ELR (cell line): ENCODE results near the gene PSD4.

Experiments
- DNase-seq: peaks from one replicate; pipeline ENCODE4 v3.0.0-alpha.2; 2015; ENCODE audit warnings: low read depth

Gene PSD4

DNA sequence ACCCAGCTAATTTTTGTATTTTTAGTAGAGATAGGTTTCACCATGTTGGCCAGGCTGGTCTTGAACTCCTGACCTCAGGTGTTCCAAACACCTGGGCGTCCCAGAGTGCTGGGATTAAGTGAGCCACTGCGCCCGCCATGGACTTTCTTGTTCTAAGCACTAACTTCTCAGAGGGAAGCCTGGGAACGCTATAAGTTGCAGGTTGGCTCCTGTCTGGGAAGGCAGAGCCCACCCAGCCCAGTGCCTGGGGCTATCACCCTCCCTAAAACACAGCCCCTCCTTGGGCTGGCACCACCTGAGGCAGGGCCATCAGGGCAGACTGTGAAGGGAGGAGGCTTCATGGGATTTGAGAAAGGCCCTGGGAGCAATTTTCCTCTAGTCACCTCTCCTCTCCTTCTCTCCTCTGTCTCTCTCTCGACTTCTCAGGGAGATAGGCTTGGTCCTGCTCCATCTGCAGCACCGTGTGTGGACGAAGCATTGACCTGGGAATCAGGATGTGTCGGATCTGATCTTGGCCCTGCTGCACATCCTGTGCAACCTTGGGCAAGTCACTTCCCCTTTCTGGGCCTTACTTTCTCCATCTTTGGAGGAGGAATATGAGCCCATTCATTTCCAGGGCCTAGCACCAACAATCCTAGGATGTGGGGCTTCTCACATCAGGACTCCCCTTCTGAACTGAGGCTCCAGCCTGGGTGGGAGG, 10.9 kb downstream of the PSD4 start:
- no peak for DNase-seq

DNA sequence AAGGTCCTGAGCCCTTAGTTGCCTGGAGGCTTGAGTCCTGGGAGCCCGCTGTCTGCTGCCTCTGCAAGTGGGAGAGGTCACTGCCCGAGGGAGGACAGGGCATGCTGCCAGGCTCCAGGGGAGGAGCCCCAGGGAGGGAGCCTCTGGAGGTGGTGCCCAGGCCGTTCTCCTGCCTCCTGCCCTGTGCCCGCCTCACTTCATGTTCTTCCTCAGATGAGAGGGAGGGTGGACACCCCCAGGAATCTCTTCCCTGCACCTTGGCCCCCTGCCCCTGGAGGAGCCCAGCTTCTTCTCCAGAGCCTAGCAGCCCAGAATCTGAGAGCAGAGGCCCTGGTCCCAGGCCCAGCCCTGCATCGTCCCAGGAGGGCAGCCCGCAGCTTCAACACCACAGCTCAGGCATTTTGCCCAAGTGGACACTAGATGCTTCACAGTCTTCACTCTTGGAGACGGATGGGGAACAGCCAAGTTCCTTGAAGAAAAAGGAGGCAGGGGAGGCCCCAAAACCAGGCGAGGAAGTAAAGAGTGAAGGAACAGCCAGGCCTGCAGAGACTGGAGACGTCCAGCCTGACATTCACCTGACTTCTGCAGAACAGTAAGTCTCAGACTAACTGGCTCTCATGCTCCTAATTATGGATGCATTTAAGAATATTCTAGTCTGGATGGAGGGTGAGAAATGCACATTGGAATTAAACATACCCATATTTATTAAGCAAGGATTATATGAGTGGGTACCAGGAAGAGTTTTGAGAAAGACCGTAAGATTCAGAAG, 12.1 kb downstream of the PSD4 start:
- no peak for DNase-seq

DNA sequence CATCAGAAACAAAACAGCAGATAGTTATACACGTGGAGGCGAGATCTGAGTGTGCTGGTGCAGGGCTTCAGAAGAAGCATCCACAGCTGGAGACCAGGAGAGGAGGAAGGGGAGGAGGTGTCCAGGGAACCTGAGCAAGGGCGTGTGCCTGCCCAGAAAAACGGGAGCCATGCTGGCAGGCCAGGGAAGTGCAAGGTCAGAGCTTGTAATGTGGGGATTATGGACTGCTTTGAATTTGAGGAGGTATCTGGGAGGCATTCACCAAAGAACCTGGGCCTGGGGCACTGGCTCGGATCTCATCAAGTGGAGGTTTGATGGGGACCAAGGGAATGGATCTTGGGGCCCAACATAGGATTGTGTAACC, 12.6 kb downstream of the PSD4 start:
- no peak for DNase-seq

- DNase-seq, result no peak
Measured at GRCh38 chr2:113187771-113188170, 14.0 kb downstream of the PSD4 start.

DNA sequence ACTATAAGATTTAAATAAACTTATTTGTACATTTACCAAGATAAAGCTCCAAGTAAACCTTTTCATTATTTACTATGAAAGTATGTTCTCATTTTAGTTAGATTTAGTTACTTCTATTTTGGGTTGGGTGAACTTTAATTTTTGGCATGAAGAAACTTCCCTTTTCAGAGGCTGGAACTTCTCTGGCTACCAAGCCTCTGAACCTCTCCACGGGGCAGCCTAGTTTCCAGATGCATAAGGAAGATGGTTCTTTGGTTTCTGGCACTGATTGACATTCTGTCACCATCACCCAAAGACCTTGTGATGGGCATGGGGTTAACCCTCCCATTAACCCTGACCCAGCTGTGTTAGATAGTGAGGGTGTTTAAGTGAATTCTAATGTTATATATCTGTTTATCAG, 17.1 kb downstream of the PSD4 start:
- DNase-seq, result no peak

DNA sequence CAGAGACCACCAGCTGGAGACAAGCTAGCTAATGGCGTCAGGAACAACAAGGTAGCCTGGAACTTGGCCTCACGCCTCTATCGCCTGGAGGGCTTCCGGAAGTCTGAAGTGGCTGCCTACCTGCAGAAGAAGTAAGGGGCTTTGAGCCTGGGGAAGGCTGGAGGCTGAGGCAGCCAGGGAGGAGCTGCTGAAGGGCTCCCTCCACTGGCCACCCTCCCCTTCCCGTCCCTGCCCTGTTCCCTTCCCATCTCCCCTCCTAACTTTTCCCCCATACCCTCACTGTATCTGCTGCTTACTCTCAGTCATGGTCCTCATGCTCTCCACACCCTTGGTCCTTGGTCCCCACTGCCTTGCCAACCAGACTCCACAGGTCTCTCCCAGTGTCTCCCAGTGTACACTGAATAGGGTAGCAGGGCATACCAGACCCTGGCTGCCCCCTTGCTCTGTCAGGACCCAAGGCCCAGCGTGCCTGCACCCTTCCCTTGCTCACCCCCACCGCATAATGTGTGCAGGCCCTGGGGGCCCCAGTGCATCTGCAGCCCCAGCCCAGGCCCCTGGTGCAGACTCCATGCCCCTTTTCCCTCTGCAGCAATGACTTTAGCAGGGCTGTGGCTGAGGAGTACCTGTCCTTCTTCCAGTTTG, 18.8 kb downstream of the PSD4 start:
- no peak for DNase-seq

DNA sequence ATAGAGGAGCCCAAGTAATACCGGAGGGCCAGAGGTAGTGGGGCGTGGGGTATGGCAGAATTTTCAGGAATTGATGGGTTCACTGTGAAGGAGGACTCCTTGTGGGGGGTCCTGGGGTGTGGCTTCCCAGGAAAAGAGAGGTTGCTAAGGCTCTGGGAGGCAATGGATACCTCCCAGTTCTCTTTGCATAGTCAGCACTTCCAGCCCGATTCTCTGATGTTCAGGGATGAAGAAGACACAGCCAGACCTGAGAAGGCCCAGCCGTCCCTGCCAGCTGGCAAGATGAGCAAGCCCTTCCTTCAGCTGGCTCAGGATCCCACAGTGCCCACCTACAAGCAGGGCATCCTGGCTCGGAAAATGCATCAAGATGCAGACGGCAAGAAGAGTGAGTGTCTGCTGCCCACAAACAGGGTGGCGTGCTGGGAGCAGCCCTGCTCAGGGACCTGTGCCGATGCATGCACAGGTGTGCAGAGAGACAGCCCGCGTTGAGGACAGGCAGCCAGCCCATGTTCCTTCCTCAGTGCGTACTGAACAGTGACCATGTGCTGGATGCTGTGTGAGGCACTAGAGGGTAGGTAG, 22.2 kb downstream of the PSD4 start:
- no peak for DNase-seq

DNA sequence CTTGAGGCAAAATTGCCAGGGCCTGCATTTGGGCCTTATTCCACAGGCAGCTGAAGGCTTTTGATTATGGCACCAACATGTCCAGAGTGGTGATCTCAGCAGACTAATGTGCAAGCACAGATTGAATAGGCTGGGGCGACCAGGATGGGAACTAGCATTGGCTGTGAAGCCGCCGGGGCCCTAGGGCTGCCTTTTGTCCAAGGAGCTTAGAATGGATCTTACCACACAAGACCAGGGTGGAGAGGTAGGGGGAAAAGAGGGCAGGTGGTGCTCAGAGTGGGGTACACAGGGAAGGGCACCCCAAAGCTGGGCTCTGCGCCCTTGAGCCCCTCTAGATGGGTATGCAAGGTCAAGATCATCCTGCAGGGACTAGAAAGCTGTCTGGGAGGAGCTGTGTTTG, 23.1 kb downstream of the PSD4 start:
- DNase-seq, result no peak

- DNase-seq, result no peak
Measured at GRCh38 chr2:113197347-113198047, 23.7 kb downstream of the PSD4 start.

DNA sequence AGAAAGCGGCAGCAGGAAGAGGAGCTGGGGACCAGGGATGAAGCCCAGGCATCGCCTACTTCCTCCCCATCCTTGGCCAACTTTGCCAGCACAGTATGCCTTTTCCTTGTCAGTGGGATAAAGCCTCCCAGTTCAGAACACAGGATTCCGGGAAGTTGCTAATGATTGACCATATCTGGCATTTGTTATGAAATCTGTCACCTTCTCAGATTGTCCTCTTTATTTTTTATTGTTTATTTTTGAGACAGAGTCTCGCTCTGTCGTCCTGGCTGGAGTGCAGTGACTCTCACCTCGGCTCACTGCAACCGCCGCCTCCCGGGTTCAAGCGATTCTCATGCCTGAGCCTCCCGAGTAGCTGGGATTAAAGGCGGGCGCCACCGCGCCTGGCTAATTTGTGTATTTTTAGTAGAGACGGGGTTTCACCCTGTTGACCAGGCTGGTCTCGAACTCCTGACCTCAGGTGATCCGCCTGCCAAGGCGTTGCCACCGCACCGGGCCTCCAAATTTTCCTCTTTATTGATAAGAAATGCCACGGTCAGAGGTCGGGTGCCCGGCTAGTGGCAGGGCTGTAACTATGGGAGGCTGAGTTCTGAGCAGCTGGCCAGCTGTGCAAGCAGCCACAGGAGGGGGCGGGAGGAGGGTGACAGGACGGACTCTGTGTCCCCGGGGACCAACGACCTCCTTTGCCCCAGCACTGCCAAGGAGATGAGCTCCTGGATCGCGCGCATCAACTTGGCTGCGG, 24.4 kb downstream of the PSD4 start:
- no peak for DNase-seq

DNA sequence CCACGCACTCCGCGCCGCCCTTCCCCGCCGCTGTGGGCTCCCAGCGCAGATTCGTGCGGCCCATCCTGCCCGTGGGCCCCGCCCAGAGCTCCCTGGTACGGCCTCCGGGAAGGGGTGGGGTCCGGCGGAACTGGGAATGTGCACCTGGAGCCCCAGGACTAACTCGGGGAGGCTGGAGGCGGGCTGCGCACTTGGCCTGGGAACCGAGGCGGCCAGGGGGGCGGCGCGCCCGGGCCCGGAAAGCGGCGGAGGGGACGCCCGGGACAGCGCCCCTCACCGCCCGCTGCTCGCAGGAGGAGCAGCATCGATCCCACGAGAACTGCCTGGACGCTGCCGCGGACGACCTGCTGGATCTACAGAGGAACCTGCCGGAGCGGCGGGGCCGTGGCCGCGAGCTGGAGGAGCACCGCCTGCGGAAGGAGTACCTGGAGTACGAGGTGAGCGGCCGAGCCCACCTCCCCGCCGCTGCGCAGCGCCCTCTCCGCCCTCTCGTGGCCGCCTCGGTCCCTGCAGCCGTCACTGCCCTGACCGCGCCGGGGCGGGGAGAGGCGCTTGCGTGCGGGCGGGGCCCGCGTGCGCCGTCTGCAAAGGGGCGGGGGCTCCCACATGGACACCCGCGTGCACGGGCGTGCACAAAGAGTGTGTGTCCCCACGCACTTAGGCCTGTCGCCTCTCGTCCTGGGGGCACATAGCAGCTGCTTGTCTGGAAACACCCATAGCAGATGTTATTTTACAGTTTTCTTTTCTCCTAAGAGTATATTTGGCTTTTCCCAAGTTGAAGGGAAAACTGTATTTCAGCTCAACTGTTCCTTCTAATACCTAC, 25.2 kb downstream of the PSD4 start:
- DNase-seq, result peak; percentile 74

- DNase-seq, result peak; percentile 22
Measured at GRCh38 chr2:113200236-113200635, 26.5 kb downstream of the PSD4 start.

- DNase-seq, result no peak
Measured at GRCh38 chr2:113200736-113201490, 27.1 kb downstream of the PSD4 start.

GRCh38 chr2:113201496-113202304, 27.9 kb downstream of the PSD4 start:
- DNase-seq, result no peak

GRCh38 chr2:113202305-113203216, 28.8 kb downstream of the PSD4 start:
- no peak for DNase-seq

GRCh38 chr2:113203217-113203530, 29.4 kb downstream of the PSD4 start:
- DNase-seq, result no peak

- DNase-seq, result peak; percentile 80
Measured at GRCh38 chr2:113203901-113204519, 30.2 kb downstream of the PSD4 start.

GRCh38 chr2:113206251-113206650, 32.5 kb downstream of the PSD4 start:
- no peak for DNase-seq
